CD4-positive, alpha-beta T cell treated with Interleukin-12 subunit alpha and Interleukin-12 subunit beta, for 1 hour (primary cell): ENCODE results near the gene CDH5.

ENCODE experiments used
- DNase-seq: peaks from one replicate; pipeline ENCODE4 v3.0.0-alpha.2; 2020

Gene CDH5

DNA sequence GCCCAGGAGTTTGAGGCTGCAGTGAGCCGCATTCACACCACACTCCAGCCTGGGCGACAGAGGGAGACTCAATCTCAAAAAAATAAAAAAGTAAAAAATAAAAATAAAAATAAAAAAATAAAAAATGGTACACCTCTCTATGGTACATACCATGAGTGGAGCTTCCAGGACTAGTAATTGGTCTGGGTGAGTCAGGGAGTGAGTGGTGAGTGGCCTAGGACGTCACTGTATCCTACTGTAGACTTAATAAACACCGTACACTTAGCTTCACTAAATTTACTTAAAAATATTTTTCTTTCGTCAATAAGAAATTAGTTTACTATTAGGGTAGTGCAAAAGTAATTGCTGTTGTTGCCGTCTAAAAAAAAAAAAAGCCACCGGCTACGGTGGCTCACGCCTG, 9.0 kb downstream of the CDH5 start:
- DNase-seq: no peak

DNA sequence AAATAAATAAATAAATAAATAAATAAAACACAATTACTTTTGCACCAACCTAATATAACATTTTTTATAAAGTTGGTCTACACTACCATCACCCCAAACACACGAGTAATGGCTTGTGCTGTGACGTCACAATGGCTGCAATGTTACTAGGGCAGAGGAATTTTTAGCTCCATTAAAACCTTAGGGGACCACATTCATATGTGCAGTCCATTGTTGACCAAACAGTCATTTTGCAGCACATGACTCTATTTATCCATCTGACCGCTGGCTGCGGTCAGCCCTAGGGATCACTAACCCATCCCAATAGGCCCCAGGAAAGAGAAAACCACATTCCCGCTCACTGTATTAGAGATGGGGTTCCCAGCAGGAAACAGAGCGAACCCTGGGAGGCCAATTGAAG, 9.6 kb downstream of the CDH5 start:
- DNase-seq: no peak

DNA sequence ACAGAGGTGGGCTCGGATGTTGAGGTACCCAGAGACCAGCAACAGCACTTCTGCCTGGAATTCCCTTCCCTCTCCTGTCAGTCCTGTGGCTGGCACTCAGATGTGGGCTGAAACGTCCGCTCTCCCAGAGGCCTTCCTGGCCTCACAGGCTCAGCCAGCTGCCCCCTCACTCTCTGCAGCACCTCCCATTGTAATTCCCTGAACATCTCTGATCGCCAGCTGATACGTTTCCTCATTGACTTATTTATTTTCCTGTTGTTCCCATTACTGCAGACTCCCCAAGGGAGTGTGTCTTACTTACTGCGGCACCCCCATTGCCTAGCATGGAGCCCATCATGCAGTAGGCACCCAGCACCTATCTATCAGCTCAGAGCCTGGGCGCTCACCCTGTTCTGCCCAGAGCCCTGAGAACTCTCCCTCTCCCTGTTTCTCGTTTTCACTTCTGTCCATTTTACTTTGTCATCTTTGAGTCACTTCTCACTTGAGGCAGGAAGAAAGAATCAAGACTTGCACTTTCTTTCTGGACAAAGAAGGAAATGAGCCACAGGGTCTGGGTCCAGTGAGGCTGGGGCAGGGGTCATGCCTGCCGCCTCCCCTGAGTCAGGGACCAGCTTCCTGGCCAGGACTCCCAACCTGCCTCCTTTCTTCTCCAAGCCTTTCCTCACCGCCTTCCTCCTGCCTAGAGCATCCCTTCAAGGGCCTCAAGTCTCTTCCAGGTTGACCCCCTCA, 10.2 kb downstream of the CDH5 start:
- no peak for DNase-seq

DNA sequence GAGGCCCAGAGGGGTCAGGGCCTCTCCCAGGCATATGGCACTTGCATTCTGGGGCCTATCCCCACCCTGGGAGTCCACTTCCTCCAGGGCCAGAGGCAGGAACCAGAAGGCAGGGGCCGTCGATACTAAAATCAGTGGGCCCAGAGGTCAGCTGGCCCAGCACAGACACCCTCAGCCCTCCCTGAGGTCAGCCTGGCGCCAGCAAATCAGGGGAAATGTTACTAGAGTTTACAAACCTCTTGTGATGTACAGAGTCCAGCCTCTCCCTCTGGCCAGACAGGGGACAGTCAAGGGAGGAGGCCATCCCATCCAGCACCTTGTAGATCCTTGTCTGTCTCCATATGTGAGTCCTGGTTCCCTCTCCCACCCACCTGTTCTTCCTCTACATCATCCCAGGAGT, 10.8 kb downstream of the CDH5 start:
- no peak for DNase-seq

DNA sequence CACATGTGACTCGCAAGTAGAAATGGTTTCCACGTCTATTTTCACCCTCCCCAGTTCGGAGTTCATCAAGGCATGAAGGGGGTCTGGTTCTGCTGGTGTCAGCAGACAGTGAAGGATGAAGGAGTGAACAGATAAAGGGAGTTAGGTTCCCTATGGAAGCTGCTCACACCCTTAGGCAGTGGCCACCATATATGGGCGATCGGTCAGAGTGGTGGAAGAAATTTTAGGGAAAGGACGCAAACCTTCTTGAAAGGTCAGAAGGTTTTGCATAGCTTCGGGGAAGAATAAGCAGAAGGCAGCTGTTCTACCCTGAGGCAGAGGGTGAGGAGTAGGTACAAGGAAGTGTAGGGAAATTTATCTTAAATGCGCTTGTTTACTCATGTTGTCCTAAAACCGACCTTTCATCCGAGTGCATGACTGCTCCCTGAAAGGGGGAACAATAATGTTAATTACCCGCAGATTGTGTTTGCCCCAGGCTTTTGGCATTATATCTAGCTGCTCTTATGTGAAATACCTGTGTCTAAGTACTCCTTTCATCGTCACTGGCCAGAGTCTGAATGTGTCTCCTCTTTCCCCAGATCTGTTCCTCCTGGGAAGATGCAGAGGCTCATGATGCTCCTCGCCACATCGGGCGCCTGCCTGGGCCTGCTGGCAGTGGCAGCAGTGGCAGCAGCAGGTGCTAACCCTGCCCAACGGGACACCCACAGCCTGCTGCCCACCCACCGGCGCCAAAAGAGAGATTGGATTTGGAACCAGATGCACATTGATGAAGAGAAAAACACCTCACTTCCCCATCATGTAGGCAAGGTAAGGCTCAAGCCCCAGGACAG, 12.5 kb downstream of the CDH5 start:
- DNase-seq: no peak

DNA sequence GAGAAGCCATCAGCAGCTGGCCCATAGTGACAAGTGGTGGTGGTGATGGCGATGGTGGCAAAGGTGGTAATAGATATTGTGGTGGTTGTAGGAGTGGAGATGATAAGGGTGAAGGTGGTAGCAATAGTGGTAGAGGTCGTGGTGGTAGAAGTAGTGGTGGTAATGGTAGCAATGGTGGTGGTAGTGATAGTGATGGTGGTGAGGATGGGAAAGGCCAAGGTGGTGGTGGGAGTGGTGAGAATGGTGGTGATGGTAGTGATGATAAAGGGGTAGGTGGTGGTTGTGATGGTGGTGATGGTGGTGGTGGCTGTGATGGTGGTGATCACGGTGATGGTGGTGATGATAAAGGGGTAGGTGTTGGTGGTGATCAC, 13.1 kb downstream of the CDH5 start:
- DNase-seq: no peak

DNA sequence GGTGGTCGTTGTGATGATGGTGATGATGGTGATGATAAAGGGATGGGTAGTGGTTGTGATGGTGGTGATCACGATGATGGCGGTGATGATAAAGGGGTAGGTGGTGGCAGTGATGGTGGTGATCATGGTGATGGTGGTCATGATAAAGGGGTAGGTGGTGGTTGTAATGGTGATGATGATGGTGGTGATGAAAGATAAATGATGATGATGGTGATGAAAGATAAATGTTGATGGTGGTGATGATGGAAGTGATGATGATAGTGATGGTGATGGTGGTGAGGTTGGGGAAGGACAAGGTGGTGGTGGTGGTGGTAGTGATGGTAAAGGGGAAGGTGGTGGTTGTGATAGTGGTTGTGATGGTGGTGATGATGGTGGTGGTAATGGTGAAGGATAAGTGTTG, 13.9 kb downstream of the CDH5 start:
- DNase-seq: no peak

DNA sequence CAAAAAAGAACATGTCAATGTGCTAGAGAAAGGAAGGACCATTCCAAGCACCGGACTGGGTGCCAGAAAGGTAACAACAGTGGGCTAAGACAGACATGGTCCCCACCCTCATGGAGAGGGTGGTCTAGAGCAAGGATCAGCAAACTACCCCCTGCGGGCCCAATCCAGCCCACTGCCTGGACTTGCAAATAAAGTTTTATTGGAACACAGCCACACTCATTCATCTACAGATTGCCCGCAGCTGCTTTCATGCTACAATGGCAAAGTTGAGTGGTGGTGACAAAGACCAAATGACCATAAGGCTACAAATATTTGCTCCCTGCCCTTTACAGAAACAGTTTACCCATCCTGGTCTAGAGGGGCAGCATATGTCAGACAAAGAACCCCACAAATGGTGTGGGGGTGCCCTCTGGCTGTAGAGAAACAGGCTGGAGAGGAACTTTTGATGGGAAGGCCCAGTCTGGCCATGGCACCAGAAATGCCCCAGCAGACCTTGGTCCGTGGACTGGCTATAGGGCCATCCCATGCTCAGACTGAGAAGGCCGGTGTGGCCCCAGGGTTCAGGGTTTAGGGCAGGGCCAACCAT, 15.2 kb downstream of the CDH5 start:
- no peak for DNase-seq

DNA sequence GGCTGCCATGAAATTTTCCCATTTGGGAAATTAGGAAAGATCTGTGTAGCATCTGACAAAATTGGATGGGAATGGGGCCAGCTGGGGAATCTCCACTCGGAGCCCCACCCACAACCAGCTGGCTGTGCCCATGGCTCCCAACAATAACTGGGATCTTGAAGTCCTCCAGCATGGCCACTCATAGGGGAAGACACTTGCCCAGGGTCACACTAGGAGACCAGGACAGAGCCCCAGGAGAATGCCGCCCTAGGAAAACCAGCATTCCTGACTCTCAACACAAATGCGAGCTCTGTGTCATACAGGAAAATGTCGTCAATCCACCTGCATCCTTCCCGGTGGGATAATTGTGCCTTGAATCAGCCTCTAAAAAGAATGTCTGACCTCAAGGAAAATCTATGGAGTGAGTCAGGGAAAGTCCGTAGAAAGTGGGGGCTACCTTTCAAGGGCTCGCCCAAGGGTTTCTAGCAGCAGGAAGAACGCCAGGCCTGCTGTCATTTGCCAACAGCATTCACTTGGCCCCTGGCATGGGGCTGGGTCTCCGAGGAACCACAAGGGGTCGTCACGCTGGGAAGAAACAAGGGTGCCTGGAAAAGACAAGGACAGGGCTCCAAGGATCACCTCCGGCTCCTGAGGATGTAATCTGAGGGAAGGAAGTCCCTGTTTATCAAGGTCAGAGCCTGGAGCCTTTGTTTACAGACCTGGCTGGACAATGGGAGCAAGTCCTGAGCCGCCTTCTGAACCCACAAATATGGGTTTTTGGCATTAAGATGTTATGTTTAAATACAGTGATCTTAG, 15.9 kb downstream of the CDH5 start:
- no peak for DNase-seq

DNA sequence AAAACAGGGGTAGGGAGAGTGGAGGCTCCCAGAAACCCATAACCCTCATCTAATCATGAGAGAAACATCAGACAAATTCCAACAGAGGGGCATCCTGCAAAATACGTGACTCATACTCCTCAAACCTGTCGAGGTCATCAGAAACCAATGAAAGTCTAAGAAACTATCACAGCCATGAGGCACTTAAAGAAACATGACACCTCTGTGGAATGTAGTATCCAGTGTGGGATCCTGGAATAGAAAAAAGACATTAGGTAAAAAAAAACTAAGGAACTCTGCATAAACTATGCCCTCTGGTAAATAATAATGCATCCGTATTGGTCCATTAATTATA, 16.4 kb downstream of the CDH5 start:
- DNase-seq: no peak

DNA sequence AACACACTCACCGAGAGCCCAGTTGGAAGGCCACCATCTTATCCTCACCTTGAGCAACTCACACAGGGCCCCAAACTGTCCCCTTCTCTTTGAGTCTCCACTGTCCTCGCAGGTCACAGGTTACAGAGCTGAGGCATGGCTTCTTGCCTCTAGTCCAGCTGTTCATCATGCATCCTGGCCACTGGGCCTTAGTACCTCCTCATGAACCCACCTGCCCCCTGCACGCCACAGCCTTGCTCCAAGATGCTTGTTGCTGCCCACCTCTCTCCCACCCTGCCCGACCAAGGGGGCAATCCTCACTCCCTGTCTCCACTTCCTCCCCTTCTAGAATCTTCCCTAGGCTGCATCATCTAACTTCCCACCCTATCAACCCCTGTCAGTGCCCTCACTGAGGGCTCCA, 17.1 kb downstream of the CDH5 start:
- no peak for DNase-seq

DNA sequence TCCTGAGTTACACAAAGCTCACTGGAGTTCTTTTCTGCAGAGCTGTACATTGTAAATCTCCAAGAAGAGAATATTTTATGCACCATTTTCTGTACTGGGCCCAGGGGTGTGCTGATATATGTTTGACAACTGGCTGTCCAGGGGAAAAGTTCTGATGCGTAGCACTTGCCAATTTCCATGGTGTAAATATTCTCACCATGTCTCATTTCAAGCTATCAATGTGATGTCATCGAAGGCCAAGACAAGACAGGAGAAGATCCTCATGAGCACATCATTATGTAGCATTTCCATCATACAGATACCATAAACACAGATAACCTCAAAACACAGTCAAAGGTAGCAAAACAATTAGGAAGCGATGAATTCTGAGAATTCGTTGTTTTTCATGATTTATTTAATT, 18.9 kb downstream of the CDH5 start:
- DNase-seq: no peak

DNA sequence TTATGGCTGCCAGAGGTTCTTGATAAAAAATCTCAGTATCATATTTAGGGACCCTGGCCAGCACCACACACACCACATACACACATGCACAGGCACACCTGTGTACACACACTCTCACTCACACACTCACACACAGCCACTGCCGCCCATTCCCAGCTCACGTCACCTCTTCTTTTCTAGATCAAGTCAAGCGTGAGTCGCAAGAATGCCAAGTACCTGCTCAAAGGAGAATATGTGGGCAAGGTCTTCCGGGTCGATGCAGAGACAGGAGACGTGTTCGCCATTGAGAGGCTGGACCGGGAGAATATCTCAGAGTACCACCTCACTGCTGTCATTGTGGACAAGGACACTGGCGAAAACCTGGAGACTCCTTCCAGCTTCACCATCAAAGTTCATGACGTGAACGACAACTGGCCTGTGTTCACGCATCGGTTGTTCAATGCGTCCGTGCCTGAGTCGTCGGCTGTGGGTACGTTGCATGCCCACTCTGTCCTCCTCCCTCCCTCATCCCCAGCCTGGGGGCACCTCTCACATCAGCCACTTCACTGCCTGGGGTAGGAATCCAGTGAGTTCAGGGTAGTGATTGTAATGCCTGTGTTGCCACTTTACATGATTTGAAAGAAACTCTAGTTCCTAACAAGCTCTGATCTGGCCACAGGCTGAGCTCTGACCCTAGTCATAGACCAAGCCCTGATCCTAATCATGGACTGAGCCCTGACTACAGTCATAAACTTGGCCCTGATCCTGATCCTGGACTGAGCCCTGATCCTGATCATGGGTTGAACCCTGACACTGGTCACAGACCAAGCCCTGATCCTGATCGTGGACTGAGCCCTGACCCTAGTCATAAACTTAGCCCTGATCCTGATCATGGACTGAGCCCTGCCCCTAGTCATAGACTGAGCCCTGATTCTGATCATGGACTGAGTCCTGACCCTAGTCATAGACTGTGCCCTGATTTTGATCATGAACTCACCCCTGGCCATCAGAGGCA, 20.4 kb downstream of the CDH5 start:
- DNase-seq: no peak

DNA sequence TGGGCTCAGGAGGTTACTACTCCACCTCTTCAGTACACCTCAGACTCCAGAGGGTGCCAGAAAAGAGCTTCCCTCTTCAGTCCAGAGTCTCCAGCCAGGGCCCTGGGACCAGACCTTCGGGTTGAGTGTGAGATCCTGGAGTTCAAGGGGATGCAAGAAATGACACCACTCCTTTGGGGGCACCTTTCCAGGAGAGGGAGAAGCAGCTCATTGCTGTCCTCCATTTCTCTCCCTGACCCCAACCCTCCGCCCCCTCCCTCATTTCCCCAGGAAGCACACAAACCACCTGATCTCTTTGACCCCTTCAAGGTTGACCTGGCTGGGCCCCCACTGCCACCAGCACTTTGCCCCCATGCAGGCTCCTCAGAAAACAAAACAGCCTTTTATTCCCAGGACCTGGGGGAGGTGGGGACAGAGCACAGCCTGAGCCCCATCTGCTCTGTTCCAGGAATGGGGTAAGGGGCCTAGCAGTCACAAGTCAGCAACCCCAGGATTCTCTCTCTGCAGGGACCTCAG, 21.4 kb downstream of the CDH5 start:
- no peak for DNase-seq

DNA sequence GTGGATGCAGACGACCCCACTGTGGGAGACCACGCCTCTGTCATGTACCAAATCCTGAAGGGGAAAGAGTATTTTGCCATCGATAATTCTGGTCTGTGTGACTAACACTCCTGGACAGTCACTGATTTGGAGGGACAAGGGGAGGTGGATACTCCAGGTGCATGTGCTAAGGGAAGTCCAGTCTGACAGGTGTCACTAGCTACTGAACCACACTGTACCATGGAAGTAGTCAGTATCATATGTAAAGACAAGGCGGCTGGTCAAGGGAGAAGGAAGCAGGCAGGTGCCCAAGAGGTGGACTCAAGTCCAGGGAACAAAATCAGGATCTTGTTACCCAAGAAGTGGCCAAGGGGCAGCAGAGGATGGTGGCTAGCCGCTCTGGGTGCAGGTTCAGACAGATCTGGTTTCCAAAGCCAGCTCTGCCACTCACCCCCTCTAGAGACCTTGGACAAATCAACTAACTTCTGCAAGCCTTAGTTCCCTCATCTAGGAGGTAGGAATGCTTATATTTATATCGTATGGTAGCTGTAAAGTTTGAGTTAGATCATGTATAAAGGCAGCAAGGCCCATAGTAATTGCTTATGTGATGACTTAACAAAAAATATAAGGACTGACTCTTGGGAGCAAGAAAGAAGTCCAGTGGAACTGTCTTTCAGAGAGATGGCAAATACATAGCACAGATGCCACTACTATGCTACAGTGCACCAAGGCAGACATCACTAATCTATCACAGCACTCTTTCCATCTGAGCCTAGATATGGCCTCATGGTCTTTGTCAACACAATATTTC, 22.1 kb downstream of the CDH5 start:
- DNase-seq: no peak

DNA sequence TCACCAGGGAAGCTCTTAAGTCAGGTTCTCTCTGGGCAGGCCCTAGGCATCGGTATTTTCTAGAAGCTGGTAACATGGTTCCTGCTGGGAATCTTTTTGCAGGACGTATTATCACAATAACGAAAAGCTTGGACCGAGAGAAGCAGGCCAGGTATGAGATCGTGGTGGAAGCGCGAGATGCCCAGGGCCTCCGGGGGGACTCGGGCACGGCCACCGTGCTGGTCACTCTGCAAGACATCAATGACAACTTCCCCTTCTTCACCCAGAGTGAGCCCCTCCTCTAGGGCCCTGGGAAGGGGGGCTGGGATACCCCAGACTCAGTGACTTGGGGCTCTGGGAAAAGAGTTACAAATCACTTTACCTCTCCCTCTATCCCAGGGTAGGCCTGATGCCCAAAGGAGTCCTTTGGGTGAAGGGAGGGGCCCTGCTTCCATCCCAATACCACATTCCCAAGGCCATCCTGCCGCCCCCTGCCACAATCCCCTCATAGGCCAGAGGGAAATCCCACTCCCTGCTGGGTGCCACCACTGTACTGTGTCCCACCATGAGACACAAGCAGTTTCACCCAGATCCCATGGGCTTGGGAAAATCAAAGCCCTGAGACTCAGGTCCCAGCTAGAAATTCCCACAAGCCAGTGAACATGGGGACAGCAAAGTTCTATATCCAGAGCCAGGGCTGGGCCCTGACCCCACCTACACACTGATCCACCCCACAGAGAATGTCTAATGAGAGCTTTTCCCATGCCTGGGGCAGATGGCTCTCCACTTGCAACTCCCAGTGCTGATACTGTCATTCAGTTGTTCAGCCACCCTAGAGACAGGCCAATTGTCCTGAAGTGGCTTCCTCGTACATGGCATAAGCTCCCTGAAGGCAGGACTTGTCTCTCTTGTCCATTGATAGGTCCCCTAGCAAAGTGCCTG, 23.0 kb downstream of the CDH5 start:
- DNase-seq: no peak

DNA sequence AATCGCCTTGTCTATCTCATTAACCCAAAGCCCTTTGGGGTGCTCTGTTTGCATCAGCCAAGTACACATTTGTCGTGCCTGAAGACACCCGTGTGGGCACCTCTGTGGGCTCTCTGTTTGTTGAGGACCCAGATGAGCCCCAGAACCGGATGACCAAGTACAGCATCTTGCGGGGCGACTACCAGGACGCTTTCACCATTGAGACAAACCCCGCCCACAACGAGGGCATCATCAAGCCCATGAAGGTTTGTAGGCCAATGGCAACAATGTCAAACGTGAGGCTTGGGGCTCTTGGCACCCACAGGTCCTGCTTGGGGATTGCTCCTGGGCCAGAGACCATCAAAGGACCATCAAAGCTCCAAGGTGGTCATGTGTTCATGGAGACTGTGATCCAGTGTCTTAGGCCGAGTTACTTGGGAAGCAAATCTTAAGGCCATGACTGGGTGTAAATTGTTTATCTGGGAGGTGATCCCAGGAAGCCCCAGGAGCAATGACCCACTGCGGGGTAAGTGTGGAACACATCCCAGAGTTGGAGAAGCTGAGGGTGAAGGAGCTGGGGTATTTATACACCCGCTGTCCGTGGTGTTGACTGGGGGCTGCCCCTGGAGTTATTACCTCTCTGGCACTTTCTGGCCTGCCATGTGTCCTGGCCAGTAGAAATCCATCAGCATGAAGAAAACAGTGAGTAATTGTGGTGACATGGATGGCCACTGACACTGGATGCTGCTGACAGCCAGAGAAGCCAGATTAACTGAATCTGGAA, 24.0 kb downstream of the CDH5 start:
- no peak for DNase-seq

DNA sequence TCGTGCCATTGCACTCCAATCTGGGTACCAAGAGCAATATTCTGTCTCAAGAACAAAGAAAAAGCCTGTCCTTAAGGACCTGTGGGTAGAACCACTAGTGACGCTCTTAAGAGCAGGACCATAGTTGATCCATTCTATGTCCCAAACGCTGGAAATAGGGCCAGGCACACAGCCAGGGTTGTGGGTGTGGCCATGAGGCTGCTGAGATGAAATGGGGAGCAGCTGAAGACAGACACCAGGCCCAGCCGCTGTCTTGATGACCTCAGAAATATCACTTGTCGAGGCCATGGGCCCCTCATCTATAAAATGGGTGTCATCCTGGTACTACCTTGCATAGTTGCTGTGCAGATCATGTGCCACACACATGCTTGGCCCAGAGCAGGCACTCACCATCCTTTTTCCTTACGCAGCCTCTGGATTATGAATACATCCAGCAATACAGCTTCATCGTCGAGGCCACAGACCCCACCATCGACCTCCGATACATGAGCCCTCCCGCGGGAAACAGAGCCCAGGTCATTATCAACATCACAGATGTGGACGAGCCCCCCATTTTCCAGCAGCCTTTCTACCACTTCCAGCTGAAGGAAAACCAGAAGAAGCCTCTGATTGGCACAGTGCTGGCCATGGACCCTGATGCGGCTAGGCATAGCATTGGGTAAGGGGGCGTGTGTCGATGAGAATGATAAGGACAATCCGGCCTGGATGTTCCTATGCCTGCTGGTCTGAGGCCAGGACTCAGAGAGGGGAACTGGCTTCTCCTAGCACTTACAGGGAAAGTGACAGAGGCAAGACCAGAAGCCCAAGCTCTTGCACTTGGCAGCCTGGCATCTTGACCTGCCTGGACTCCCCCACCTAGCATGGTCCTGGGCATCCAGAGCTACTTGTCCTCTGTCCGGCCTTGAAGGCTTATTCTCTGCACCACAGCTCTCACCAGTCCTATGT, 25.5 kb downstream of the CDH5 start:
- DNase-seq: no peak
